Epithelial cell of prostate (primary cell): ENCODE data around the gene TBC1D7.
"Not testable (repeated sequence)": the region's sequence is repeated elsewhere in the genome, so short reads cannot be mapped to it uniquely, and the experiment has no call there.

Source experiments
- DNase-seq: peaks from one replicate; pipeline ENCODE4 v3.0.0-alpha.2; 2011; ENCODE audit warnings: low read depth, low spot score
- H3K27ac ChIP-seq: fragments of 450-650 bp; 2 replicates; pipeline ENCODE4 v1.5.1; 2017; ENCODE audit warnings: mild to moderate bottlenecking

The TBC1D7 gene

DNA sequence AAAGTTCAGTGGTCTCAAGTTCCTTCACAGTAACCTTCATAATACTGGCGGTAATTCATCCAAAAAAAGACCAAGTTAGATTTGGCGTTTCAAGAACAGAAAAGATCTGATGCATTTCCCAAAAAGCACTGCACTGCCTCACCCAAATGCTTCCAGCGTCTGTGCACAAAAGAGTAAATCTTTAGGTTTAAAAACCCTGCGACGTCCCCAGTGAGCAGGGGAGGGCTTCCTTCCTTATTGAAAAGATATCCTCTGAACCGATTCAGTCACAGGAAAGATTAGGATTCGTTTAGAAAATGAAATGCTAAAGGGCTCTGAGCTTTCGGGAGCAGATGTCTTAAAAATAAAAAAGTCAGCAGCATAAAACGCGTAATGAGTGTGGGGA, 654 bp downstream of the TBC1D7 start:
- H3K27ac ChIP-seq = peak overlapping the region; percentile 91
- no peak for DNase-seq

DNA sequence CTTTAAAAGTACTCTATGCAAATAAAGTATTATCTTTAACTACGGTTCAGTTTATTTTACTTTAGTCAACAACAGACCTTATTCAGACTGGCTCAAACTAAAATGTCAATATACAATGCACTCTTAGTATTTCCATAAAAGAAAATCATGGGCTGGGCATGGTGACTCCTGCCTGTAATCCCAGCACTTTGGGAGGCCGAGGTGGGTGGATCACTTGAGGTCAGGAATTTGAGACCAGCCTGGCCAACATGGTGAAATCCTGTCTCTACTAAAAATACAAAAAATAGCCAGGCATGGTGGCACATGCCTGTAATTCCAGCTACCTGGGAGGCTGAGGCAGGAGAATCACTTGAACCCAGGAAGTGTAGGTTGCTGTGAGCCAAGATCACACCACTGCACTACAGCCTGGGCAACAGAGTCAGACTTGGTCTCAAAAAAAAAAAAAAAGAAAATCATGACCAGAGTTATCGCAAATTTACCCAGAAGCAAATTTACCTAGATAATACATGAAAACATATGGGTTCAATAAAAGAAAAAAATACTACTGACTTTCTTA, 2.2 kb downstream of the TBC1D7 start:
- not testable (repeated sequence) for H3K27ac ChIP-seq, DNase-seq

DNA sequence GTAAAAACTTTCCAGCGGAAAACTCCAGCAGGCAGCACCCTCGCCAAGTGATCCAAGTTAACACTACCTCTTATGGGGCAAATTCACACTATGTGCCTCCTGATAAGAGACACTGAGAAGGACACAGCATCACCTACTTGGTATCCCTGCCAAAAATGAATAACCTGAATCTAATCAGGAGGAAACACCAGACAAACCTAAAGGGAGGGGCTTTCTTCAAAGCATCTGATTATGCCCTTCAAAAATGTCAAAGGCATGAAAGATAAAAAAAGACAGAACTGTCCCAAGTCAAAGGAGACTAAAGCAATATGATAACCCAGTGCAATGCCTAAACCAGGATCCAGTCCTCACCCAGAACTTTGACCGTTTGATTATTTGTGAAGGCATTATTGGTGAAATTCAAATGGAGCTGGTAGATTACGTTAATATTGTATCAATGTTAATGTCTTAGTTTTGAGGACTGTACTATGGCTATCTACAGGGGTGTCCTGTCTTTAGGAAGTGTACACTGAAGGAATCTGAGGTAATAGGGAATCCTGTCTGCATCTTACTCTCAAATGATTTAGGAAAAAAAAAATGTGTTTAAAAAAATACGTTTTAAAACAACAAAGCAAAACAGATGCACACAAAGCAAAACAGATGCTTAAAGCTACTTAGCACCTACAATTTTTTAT, 8.3 kb downstream of the TBC1D7 start:
- no peak overlapping the region for H3K27ac ChIP-seq
- no peak for DNase-seq

DNA sequence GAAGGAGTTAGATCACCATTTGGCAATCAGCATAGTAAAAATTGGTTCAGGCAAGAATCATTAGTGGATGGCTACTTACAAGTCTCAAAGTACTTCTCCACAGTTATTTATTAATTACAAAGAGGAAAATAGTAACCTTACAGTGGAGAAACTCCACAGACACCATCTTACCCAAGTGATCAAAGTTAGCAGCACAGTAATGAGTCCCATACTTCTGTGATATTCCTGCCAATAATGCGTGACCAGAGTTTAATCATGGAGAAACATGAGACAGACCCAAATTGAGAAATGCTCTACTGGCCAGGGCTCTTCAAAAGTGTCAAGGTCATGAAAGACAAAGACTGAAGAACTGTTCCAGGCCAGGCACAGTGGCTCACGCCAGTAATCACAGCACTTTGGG, 9.5 kb downstream of the TBC1D7 start:
- DNase-seq = no peak
- H3K27ac ChIP-seq = no peak overlapping the region

DNA sequence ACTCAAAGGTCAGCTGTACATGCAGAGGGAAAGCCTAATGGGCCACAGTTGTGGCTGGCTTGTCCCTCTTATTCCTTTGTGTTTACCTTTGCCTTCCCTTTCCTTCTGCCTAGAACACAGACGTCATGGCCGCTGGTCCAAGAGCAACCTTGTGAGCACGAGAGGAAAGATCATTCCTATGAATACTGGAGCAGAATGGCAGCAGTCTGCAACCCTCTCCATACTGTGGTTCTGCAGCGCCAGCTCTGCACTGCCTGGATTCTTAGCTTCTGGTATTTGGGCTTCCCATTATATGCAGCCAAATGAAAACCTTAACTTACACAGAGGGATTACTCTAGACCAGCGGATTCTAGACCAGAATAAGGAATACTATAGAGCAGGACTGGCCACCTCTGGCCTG, 12.4 kb downstream of the TBC1D7 start:
- DNase-seq = no peak
- H3K27ac ChIP-seq = no peak overlapping the region

DNA sequence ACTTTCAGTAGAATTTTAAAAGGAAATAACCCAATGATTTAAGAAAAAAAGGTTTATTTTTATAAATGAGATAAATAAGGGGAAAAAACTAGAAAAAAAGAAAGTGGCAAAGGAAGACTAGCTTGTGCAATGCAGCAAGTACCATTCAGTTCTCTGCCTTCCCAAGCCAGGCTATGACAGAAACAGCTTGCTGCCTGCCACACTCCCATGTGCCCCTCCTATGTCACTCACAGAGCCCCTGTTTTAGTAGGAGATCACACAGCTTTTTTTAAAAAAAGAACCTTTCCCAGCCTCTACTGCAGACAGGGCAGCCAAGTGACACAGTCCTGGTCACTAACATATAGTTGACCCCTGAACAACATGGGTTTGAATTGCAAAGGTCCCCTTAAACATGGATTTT, 13.5 kb downstream of the TBC1D7 start:
- DNase-seq = no peak
- H3K27ac ChIP-seq = no peak overlapping the region

DNA sequence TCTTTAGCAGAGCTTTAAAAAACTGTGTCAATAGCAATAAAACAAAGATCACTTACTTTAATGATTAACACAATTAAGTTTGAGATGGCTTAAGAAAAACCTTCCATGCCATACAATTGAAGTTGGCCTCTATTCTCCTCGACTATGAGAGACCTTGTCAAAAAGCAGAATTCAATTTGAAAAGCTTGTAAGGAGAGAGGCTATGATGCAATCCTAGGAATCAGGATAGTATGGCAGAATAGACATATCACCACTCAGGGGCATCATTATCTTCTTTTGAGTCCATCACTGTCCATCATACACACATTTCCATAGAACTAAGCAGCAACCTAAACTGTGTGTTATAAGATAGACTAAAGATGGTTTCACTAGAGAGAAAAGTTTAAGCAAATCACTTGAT, 17.2 kb downstream of the TBC1D7 start:
- no peak overlapping the region for H3K27ac ChIP-seq
- DNase-seq = no peak

DNA sequence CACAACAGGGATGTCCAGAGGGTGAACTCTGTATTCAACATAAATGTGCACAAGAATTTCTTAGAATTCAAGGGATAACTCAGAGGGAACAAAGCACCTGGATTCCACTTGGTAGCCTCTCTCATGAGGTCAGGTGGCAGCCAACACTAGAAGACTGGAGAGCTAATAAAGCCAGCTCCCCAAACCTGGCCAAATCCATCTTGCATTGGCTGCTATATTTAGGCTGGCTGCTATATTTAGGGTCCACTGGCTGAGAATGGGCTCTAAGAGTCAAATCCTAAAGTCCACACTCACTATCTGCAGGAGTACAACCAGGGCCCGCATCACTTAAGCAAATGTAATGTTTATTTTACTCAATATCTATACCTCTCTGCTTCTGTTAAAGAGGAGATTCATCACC, 20.0 kb downstream of the TBC1D7 start:
- peak overlapping the region; percentile 89 for H3K27ac ChIP-seq
- DNase-seq = no peak

DNA sequence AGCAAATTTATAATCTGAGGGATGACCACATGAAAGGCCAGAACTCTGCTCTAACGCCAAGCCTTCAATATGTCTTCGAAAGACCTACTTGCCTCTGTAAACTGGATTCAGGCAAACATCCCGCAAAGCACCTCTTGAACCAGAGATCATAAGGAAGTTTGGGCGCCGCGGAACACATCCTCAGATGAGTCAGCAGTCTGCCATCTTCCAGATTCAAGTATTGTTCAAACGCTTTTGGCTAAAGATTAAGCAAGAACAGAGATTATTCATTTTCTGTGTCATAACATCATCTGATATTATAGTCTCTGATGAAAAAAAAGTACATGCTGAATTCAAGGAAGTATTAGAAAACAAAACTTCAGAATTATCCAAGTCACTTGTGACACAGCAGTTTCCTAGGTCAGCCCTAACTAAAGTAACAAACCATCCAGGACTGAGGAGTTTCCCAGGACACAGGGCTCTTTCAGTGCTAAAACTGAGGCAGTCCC, 20.8 kb downstream of the TBC1D7 start:
- peak; percentile 45 for DNase-seq
- H3K27ac ChIP-seq = peak overlapping the region; percentile 89

DNA sequence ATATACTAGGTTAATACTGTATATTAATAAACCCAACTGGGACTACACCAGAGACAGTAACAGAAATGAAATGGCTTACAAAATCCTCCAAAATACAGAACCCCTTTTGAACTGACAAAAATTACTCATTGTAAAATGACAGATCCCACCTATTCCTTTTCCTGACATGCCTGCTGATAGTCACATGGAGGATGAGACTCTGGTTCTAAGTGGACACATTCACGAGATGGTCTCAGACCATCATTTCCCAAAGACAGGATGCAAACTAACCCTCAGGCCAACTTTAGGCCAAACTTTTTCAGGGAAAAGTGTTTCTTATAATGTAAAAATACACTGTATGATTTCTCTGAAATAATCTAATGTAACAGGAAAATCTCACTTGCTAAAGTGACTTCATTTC, 22.5 kb downstream of the TBC1D7 start:
- no peak for DNase-seq
- no peak overlapping the region for H3K27ac ChIP-seq

DNA sequence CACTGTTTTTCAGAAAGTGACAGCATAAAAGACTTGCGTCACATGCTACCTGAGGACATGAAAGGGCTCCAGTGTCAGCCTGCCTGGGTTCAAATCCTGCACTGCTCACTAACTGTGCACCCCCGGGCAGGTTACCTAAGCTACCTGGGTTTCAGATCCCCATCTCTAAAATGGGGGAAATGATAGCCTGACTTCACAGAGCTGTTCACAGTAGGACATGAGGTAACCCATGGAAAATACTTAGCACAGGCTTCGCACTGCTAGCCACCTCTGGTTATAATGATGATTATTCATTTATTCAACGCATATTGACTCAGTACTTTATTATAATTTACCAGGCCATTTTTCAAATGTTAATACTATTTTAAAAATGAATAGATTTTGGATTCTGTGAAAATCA, 23.0 kb downstream of the TBC1D7 start:
- no peak for DNase-seq
- H3K27ac ChIP-seq = no peak overlapping the region

DNA sequence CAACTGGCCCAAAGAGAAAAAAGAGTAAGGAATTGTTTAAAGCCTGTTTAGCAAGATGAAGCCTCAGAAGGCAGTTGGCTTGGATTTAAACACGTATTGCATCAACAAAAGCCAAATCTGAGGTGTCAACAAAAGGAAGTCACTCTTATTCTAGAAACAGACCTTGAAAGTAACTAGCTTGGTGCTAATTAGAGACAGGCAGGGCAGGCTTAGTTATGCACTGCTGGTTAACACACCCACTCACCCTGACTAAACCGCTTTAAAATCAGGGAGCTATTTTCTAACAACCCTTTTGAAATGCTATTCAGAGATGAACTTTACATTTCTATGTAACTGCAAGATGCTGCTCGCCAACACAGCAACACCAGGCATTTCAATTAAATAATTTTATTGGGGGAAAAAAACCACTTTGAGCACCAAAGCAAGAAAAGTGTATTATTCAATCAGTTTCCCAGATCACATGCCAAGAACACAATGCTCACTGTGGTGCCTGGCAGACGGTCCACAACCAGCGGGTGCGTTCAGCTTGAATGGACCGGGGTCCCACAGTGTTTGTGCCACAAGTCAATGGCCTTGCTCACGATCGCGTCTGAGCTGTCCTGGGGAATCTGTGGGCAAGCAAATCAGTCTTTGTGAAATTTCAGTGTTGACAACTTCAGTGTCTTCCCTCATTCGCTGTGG, 23.6 kb downstream of the TBC1D7 start:
- H3K27ac ChIP-seq = peak overlapping the region; percentile 93
- no peak for DNase-seq

DNA sequence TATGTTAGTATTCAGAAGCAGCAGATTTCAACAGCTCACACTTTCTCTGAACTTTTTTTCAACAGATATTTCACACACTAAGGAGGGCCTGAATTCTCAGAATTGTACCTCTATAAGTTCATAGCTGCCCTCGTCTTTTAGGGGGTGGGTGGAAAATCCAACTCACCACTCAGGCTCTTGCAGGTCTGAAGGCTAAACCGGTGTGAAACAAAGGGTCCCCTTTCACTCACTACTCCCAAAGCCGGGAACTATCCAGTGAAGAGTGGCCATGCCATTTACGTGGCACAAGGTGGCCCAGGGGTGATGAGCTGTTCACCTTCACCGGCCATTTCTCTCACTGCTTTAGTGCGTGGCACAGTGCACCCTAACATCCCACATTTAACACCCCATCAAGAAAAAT, 24.2 kb downstream of the TBC1D7 start:
- DNase-seq = no peak
- peak overlapping the region; percentile 93 for H3K27ac ChIP-seq

DNA sequence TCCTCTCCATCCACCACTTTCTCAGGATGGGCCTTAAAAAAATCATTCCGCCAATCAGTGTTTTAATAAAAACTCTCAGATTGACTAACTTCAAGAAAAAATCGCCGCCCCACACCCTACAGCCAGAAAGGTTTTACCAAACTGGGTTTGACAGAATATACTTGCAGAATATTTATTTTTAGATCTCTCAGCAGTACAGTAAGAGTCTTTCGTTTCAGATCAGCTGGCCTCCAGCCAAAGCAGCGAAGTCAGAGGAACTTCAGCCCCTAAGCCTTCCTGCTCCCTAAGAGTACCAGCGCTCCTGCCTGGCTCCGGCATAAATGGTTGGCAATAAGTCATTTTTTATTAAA, 24.7 kb downstream of the TBC1D7 start:
- DNase-seq = no peak
- peak overlapping the region; percentile 93 for H3K27ac ChIP-seq

DNA sequence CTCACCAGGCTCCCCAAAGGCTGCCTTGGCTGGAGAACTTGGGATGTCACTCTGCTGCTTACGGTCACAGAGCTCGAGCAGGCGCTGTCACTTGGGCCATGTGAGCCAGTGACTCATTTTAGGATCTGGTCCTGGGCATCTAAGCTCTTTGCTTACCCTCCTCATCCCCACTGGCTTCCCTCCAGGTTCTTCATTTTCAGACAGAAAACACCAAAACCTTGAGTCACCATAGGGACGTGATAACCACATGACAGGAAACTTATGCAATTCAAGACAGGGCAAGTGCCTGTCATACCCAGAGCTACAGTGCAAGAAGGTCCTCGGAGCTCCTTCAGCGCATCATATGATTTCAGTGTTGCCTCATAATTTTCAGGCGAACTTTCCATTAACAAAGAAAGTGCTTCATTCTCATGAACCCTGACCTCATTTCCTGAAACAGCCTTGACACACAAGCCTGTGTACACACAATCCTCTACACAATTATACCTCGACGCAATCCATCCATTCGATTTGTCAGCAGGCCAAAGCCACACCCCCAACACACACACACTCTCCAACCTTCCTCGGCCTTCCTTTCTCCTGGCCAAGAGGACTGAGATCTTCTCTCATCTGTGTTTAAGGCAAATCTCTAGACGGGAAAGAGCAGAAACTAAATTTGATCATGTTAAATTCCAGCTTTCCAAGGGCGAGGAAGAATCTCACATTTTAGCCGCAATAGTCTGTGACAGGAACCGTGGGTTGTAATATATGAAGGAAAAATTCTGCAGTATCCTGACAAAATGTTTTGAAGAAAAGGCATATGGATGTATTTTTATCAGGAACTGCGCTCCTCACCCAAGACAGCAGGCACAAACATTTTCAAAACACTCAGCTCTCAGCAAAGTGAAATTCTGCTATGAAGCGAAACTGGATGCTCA, 25.3 kb downstream of the TBC1D7 start:
- peak; percentile 85 for DNase-seq
- peak overlapping the region; percentile 93 for H3K27ac ChIP-seq

DNA sequence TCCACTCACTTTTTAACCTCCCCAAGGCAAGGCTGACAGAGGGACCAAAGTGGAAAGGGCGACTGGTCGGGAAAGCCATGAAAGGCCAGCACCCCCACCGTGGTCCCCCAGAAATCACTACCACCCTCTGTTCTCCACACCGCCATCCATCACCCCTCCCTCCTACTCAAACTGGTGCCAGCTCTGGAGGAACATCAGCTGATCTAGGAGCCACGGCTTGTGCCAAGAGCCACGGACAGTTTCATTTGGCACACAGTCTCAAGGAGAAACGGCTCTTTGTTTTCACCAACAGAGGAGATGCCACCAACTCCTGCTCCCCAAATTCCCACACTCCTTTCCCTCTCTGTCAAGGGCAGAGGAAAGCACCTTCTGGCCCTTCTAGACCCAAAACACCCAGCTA, 26.0 kb downstream of the TBC1D7 start:
- no peak for DNase-seq
- H3K27ac ChIP-seq = peak overlapping the region; percentile 93

DNA sequence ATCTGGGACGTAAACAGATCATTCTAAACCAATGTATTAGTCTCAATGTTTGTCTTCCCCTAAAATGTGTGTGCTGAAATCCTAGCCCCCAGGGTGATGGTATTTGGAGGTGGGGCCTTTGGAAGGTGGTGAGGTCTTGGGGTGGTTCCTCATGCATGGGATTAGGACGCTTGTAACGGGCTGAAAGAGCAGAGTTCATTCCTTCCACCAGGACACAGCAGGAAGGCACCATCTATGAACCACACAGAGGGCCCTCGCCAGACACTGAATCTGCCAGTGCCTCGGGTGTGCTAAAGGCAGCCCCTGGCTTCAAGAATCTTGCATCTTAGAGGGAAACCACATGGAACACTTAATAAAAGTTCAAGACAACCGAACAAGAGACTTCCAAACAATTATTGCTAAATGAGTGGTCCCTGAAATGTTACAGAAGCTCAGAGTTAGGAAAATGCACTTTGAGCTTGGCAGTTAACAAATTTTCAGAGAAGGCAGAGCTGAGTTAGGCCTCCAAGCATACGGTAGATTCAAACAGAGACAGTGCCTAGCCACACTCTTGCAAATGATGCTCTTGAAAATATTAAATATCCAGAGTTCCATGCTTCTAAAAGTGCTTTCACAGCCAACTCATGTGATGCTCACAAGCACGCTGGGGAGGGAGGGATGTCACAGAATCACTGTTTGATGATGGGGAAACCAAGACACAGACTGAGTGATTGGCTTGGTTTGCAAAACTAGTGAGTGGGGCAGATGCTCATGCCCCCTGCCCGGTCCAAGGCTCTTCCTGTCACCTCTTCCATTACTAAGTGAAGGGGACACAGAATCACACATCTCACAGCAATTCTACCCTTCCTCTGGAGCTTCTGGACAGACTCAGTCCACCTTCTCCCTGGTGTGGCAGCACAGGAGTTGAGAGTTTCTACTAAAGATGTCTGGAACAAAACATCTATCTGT, 27.4 kb downstream of the TBC1D7 start:
- DNase-seq = no peak
- no peak overlapping the region for H3K27ac ChIP-seq

DNA sequence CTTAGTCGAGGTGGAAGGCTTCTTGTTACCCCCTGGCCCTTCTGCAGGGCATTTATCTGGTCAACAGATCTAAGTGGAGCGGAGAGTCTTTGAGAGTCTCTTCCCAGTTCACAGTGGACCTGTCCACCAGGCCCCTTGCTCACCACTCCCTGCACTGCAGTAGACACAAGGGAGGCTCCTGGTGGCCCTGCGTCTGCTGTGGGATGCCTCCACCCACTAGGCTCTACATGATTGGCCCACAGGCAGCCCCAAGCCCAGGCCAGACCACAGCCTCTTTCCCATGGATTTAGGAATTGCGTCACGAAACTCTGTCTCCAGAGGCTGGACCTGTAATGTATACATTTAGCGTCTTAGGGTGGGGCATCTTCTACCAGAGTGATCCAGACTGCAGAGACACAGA, 28.4 kb downstream of the TBC1D7 start:
- DNase-seq = no peak
- no peak overlapping the region for H3K27ac ChIP-seq

DNA sequence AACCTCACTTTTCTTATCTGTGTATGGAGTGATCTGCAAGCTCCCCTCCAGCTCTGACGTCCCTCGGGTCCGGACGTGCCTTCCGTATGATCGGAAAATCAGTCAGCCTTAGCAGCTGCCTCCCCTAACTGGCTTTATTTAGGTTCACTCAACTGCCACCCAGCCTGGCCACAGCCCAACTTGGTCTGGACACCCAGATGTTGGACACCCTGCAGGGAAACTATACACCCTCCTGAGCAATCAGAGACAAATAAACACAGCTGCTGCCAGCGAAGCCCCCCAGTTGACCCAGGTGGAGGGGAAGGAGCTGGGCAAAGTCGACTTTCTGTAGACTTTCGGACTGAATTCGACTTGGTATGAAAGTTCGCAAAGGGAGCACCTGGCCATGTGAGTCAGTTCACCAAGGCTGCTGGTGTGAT, 28.9 kb downstream of the TBC1D7 start:
- no peak for DNase-seq
- H3K27ac ChIP-seq = no peak overlapping the region

DNA sequence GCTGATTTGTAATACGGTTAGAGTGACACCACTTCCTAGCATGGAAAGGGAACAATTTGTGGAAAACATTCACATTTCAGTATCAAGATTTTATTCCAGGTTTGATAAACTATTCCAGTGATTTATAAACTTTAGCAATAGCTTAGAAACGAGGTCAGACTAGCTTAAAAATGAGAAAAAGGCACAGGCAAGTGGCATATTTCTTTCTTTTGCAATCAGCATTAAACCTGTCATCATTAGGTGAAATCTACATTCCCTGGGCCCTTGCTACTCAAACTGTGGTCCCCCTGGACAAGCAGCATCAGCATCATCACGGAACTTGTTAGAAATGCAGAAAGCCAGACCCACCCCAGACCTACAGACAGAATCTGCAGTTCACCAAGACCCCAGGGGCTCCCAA, 29.9 kb downstream of the TBC1D7 start:
- no peak for DNase-seq
- H3K27ac ChIP-seq = no peak overlapping the region
